SK-N-SH (cell line): Measurements from ENCODE around the gene TLE6. TPM values are rescaled to one million over a fixed set of nuclear protein-coding genes. Genes with fewer than 3 reads are reported as not detected.
A peak's percentile ranks its signal among the peaks of the same experiment; 100 is the strongest.

ENCODE experiments used
- CTCF ChIA-PET: fragments of 300-600, 350-600 bp; formaldehyde crosslinking; extraction: SDS; loops from one replicate; lab custom pipeline; 2021; lab: Yijun Ruan, JAX
- POLR2A ChIA-PET: fragments of 350-600 bp; sonication (Branson Sonifier 250); formaldehyde crosslinking; extraction: SDS; loops from one replicate; lab custom pipeline; 2020; ENCODE audit warnings: antibody characterized with exemption, inconsistent platforms; lab: Yijun Ruan, JAX
- DNase-seq: peaks from one replicate; pipeline ENCODE4 v3.0.0; 2012
- H2AFZ ChIP-seq: fragments of 200-600 bp; sonication (generic); 2 replicates; pipeline ENCODE4 v1.8.1; 2016; ENCODE audit warnings: antibody characterized with exemption, mild to moderate bottlenecking, low read depth
- H3F3A ChIP-seq: fragments of 200-600 bp; sonication (generic); replicated peaks from 2 replicates; pipeline ENCODE3; 2016; ENCODE audit warnings: antibody characterized with exemption, mild to moderate bottlenecking; ENCODE audit not compliant: insufficient read depth
- H3K27ac ChIP-seq, 2 experiments: fragments of 200-500 bp in 1 of 2; fragments of 200-600 bp in 1 of 2; sonication (Bioruptor generic) in 1 of 2; sonication (generic), shearing (Covaris generic) in 1 of 2; 2 replicates each; pipeline versions ENCODE4 v1.5.1 to v1.6.1; 2014 to 2016; ENCODE audit warnings: low read depth in 2 of 2, inconsistent platforms in 1 of 2, low read length in 1 of 2, mild to moderate bottlenecking in 1 of 2, mixed read lengths in 1 of 2
- H3K27me3 ChIP-seq: fragments of 200-600 bp; sonication (generic), shearing (Covaris generic); 2 replicates; pipeline ENCODE4 v1.6.1; 2016; ENCODE audit warnings: mixed run types; ENCODE audit not compliant: insufficient read depth
- H3K36me3 ChIP-seq, 2 experiments: fragments of 200-500 bp in 1 of 2; fragments of 200-600 bp in 1 of 2; sonication (Bioruptor generic) in 1 of 2; sonication (generic) in 1 of 2; replicated peaks in 1 of 2; 2 replicates each; pipeline versions ENCODE3 to v1.5.1; 2014 to 2016; ENCODE audit warnings: low read length in 1 of 2, mild to moderate bottlenecking in 1 of 2; ENCODE audit not compliant: insufficient read depth in 2 of 2, control insufficient read depth in 1 of 2
- H3K4me1 ChIP-seq, 2 experiments: fragments of 200-500 bp in 1 of 2; fragments of 200-600 bp in 1 of 2; sonication (Bioruptor generic) in 1 of 2; sonication (generic), shearing (Covaris generic) in 1 of 2; 2 replicates each; pipeline versions ENCODE4 v1.5.1 to v1.6.1; 2014 to 2016; ENCODE audit warnings: low read depth in 1 of 2, low read length in 1 of 2, mixed run types in 1 of 2; ENCODE audit not compliant: insufficient read depth in 2 of 2, control insufficient read depth in 1 of 2
- H3K4me2 ChIP-seq: fragments of 200-600 bp; sonication (generic), shearing (Covaris generic); 2 replicates; pipeline ENCODE4 v1.6.1; 2017; ENCODE audit warnings: mixed run types
- H3K4me3 ChIP-seq, 2 experiments: fragments of 200-500 bp in 1 of 2; fragments of 200-600 bp in 1 of 2; sonication (Bioruptor generic) in 1 of 2; sonication (generic), shearing (Covaris generic) in 1 of 2; 2 replicates each; pipeline versions ENCODE4 v1.5.1 to v1.8.1; 2014 to 2016; ENCODE audit warnings: low read depth in 2 of 2, inconsistent platforms in 1 of 2, low read length in 1 of 2, mild to moderate bottlenecking in 1 of 2, mixed read lengths in 1 of 2, moderate library complexity in 1 of 2
- H3K79me2 ChIP-seq: fragments of 200-600 bp; sonication (generic); 2 replicates; pipeline ENCODE4 v1.8.1; 2017; ENCODE audit warnings: mild to moderate bottlenecking; ENCODE audit not compliant: insufficient read depth
- H3K9ac ChIP-seq: fragments of 200-600 bp; sonication (generic); 2 replicates; pipeline ENCODE4 v1.6.1; 2017; ENCODE audit warnings: mixed run types
- H3K9me2 ChIP-seq: fragments of 200-600 bp; sonication (generic); 2 replicates; pipeline ENCODE4 v1.6.1; 2017; ENCODE audit warnings: mixed run types
- H3K9me3 ChIP-seq: fragments of 200-600 bp; sonication (generic); 2 replicates; pipeline ENCODE4 v1.6.1; 2017; ENCODE audit warnings: mixed run types, mild to moderate bottlenecking, moderate library complexity
- H4K20me1 ChIP-seq: fragments of 200-600 bp; sonication (generic); 2 replicates; pipeline ENCODE4 v1.6.1; 2017; ENCODE audit warnings: mild to moderate bottlenecking, mixed run types; ENCODE audit not compliant: insufficient read depth
- CHD2 ChIP-seq: fragments of 150-350 bp; IDR thresholded peaks from 2 replicates; pipeline ENCODE4 v1.6.1; 2018; ENCODE audit warnings: low read length; ENCODE audit not compliant: partially characterized antibody
- IRF3 ChIP-seq: fragments of 150-350 bp; IDR thresholded peaks from 2 replicates; pipeline ENCODE4 v1.6.1; 2016; ENCODE audit warnings: mild to moderate bottlenecking, low read depth, low read length
- RFX5 ChIP-seq: IDR thresholded peaks from 2 replicates; pipeline ENCODE4 v1.6.1; 2012; ENCODE audit warnings: mild to moderate bottlenecking, improper control_type of control experiment, low read length
- TCF12 ChIP-seq: IDR thresholded peaks from 2 replicates; pipeline ENCODE4 v1.4.0; 2012
- TEAD4 ChIP-seq: IDR thresholded peaks from 2 replicates; pipeline ENCODE4 v1.4.0; 2012; ENCODE audit warnings: mild to moderate bottlenecking, borderline replicate concordance; ENCODE audit not compliant: insufficient read depth
- WGBS: methylation state at CpG from one replicate; pipeline ENCODE4 v1.1.6; 2017; ENCODE audit warnings: low lambda C conversion rate; 5-methylcytosine and 5-hydroxymethylcytosine counted together
- polyA plus RNA-seq, 3 experiments: library from polyadenylated mRNA; depleted of rRNA; stranded (reverse); fragments of >200 nt; gene quantifications; 2 replicates each; pipeline ENCODE4 v1.2.3, GENCODE V29; 2012

TLE6 gene
- polyA plus RNA-seq, 1 of the 3 experiments (the other 2 are of a cell fraction): 3.3 TPM

- Histone ChIP-seq H2AFZ (no peak overlapping the region), H3F3A (peaks cover 6% of the 10 kb centered on the region), H4K20me1 (no peaks in the 10 kb centered on the region), H3K9me2 (no peaks in the 10 kb centered on the region), H3K36me3 (no peaks in the 10 kb centered on the region), H3K79me2 (no peaks in the 10 kb centered on the region), H3K27me3 (peaks cover 83% of the 10 kb centered on the region), H3K27ac (no peak overlapping the region), H3K4me2 (no peak overlapping the region), H3K9me3 (no peaks in the 10 kb centered on the region), H3K9ac (no peak overlapping the region), H3K4me1 (peaks cover 0 to 5% of the 10 kb centered on the region in 2 experiments; a peak in 1 of 4 replicates), H3K4me3 (no peak overlapping the region)
- CTCF ChIA-PET: interaction anchor here (1.0 to 1.9 kb wide), 6 partner anchors 20 to 64 kb away, joined by 3 to 5 read pairs (median 4); no protein-coding TSS in a partner anchor
- WGBS: 30% methylated on average over 11 of the region's 30 CpGs
- no peak for TF ChIP-seq IRF3
- TF ChIP-seq TEAD4: no peak
- TF ChIP-seq CHD2: no peak
- no peak for TF ChIP-seq RFX5
- POLR2A ChIA-PET: interaction anchor here (0.8 to 1.2 kb wide), 2 partner anchors 10 to 42 kb away, joined by 3 read pairs; no protein-coding TSS in a partner anchor
- DNase-seq: peak; percentile 74
Observed at GRCh38 chr19:3024870-3025548, 47.6 kb downstream of the TLE6 start.

GRCh38 chr19:3025549-3025886 lies 48.2 kb downstream of the TLE6 start:
- POLR2A ChIA-PET: interaction anchor here (0.8 to 1.2 kb wide), 2 partner anchors 10 to 43 kb away, joined by 3 read pairs; no protein-coding TSS in a partner anchor

More at GRCh38 chr19:3025549-3025886, 48.2 kb downstream of the TLE6 start:
- H3K27ac ChIP-seq: no peak overlapping the region
- H3K4me3 ChIP-seq: no peak overlapping the region
- H3K9me2 ChIP-seq: no peaks in the 10 kb centered on the region
- CTCF ChIA-PET: interaction anchor here (1.0 to 1.9 kb wide), 6 partner anchors 21 to 64 kb away, joined by 3 to 5 read pairs (median 4); no protein-coding TSS in a partner anchor
- H3F3A ChIP-seq: peaks cover 8% of the 10 kb centered on the region
- H3K9me3 ChIP-seq: no peaks in the 10 kb centered on the region
- peaks cover 0 to 5% of the 10 kb centered on the region in 2 experiments; a peak in 1 of 4 replicates for H3K4me1 ChIP-seq
- H4K20me1 ChIP-seq: no peaks in the 10 kb centered on the region
- no peak for DNase-seq
- no peak overlapping the region for H3K4me2 ChIP-seq
- no peak overlapping the region for H2AFZ ChIP-seq
- TF ChIP-seq CHD2: no peak
- TF ChIP-seq TEAD4: no peak
- no peak for TF ChIP-seq IRF3
- TF ChIP-seq TCF12: no peak
- peaks cover 84% of the 10 kb centered on the region for H3K27me3 ChIP-seq
- H3K9ac ChIP-seq: no peak overlapping the region
- WGBS: 41% methylated on average over 5 of the region's 9 CpGs
- no peaks in the 10 kb centered on the region for H3K36me3 ChIP-seq
- no peaks in the 10 kb centered on the region for H3K79me2 ChIP-seq
